Panc1 (cell line): Measurements from ENCODE around the gene STK25. TPM values are rescaled to one million over a fixed set of nuclear protein-coding genes. Genes with fewer than 3 reads are reported as not detected.

ENCODE experiments used
- ATAC-seq: fragments of 200-7000 bp; cut with Tn5 transposase; 2 replicates; pipeline ENCODE4 v1.9.1; 2020; ENCODE audit warnings: mild to moderate bottlenecking, moderate library complexity
- BruUV-seq: library from RNA; stranded (reverse); fragments of 400-500 nt; replicated peaks from 2 replicates; lab custom pipeline; 2021; lab: Mats Ljungman, UMichigan
- CTCF ChIA-PET: fragments of 300-600 bp; sonication (Branson Sonifier 250); formaldehyde crosslinking; loops from one replicate; lab custom pipeline; 2022; ENCODE audit warnings: antibody characterized with exemption; lab: Charles Lee
- POLR2A ChIA-PET: fragments of 300-600 bp; sonication (Branson Sonifier 250); formaldehyde crosslinking; loops from one replicate; lab custom pipeline; 2022; ENCODE audit warnings: antibody characterized with exemption; lab: Charles Lee
- DNase-seq: peaks from one replicate; pipeline ENCODE4 v3.0.0-alpha.2; 2010; ENCODE audit warnings: low read depth, low spot score
- H3K27ac ChIP-seq: 2 replicates; pipeline ENCODE4 v1.5.1; 2011; ENCODE audit warnings: mild to moderate bottlenecking, low read length, inconsistent platforms
- H3K27me3 ChIP-seq: fragments of 200-500 bp; sonication (Bioruptor generic); 2 replicates; pipeline ENCODE4 v1.6.0; 2014; ENCODE audit warnings: low read length, inconsistent platforms; ENCODE audit not compliant: control insufficient read depth, insufficient read depth
- H3K36me3 ChIP-seq: fragments of 200-500 bp; sonication (Bioruptor generic); 2 replicates; pipeline ENCODE4 v1.5.1; 2014; ENCODE audit warnings: inconsistent platforms, mild to moderate bottlenecking, low read length, moderate library complexity; ENCODE audit not compliant: control insufficient read depth, insufficient read depth
- H3K4me1 ChIP-seq: 2 replicates; pipeline ENCODE4 v1.5.1; 2011; ENCODE audit warnings: inconsistent platforms, mild to moderate bottlenecking, low read length, moderate library complexity; ENCODE audit not compliant: control insufficient read depth, insufficient read depth
- H3K4me3 ChIP-seq, 2 experiments: 2 replicates each; pipeline ENCODE4 v1.5.1; 2011 to 2012; ENCODE audit warnings: low read depth in 2 of 2, low read length in 2 of 2, mild to moderate bottlenecking in 2 of 2, inconsistent platforms in 1 of 2, moderate library complexity in 1 of 2
- H3K9me3 ChIP-seq: fragments of 200-500 bp; sonication (Bioruptor generic); 2 replicates; pipeline ENCODE4 v1.5.1; 2014; ENCODE audit warnings: low read depth, mild to moderate bottlenecking, inconsistent platforms, low read length, moderate library complexity; ENCODE audit not compliant: control insufficient read depth, insufficient read depth
- POLR2AphosphoS5 ChIP-seq: IDR thresholded peaks from 2 replicates; pipeline ENCODE4 v1.6.1; 2012; ENCODE audit warnings: mild to moderate bottlenecking, low read depth, low read length, moderate library complexity
- SIN3A ChIP-seq: IDR thresholded peaks from 2 replicates; pipeline ENCODE4 v1.6.1; 2012; ENCODE audit warnings: low read depth, mild to moderate bottlenecking, low read length, moderate library complexity, borderline replicate concordance; ENCODE audit not compliant: insufficient read depth
- TCF7L2 ChIP-seq: IDR thresholded peaks from 2 replicates; pipeline ENCODE4 v1.6.1; 2011; ENCODE audit warnings: mild to moderate bottlenecking, low read depth, low read length, inconsistent platforms
- in situ Hi-C: cut with HindIII; loops from 2 replicates; pipeline ENCODE4 v1.10.0; 2016; ENCODE audit warnings: low sequenced_read_pairs, low pct_unique_long_range_greater_than_20kb
- intact Hi-C: fragments of 100-400 bp; cut with micrococcal nuclease; formaldehyde crosslinking; loops from one replicate; pipeline ENCODE4 v1.10.0; 2022; ENCODE audit not compliant: unreplicated experiment
- total RNA-seq: library from RNA; stranded (reverse); gene quantifications from one replicate; pipeline ENCODE4 v1.2.1, GENCODE V29; 2021; ENCODE audit not compliant: unreplicated experiment
- TF ChIP-seq, protein P1 (sequence below), 2 experiments: IDR thresholded peaks; 2 replicates each; pipeline ENCODE4 v1.6.1; 2011 to 2012; ENCODE audit warnings: low read depth in 2 of 2, control low read depth in 1 of 2, low read length in 1 of 2, mild to moderate bottlenecking in 1 of 2, moderate library complexity in 1 of 2; ENCODE audit not compliant: insufficient read depth in 1 of 2
- TF ChIP-seq, protein P2 (sequence below): fragments of 450-650 bp; IDR thresholded peaks from 2 replicates; pipeline ENCODE4 v1.5.1; 2017; ENCODE audit warnings: mild to moderate bottlenecking

Gene STK25
- total RNA-seq, 1 experiment from 2014 or later = 195 TPM

- ATAC-seq = no peak
- TF ChIP-seq SIN3A (no peak), TCF7L2 (no peak), POLR2AphosphoS5 (no peak)
- TF ChIP-seq, protein P1, sequence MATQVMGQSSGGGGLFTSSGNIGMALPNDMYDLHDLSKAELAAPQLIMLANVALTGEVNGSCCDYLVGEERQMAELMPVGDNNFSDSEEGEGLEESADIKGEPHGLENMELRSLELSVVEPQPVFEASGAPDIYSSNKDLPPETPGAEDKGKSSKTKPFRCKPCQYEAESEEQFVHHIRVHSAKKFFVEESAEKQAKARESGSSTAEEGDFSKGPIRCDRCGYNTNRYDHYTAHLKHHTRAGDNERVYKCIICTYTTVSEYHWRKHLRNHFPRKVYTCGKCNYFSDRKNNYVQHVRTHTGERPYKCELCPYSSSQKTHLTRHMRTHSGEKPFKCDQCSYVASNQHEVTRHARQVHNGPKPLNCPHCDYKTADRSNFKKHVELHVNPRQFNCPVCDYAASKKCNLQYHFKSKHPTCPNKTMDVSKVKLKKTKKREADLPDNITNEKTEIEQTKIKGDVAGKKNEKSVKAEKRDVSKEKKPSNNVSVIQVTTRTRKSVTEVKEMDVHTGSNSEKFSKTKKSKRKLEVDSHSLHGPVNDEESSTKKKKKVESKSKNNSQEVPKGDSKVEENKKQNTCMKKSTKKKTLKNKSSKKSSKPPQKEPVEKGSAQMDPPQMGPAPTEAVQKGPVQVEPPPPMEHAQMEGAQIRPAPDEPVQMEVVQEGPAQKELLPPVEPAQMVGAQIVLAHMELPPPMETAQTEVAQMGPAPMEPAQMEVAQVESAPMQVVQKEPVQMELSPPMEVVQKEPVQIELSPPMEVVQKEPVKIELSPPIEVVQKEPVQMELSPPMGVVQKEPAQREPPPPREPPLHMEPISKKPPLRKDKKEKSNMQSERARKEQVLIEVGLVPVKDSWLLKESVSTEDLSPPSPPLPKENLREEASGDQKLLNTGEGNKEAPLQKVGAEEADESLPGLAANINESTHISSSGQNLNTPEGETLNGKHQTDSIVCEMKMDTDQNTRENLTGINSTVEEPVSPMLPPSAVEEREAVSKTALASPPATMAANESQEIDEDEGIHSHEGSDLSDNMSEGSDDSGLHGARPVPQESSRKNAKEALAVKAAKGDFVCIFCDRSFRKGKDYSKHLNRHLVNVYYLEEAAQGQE (IDR thresholded peaks at IDR 0.05; ENCODE audit: insufficient read depth in 1 of 2, low read depth in 2 of 2, low read length in 1 of 2) = no peak
- TF ChIP-seq, protein P2, sequence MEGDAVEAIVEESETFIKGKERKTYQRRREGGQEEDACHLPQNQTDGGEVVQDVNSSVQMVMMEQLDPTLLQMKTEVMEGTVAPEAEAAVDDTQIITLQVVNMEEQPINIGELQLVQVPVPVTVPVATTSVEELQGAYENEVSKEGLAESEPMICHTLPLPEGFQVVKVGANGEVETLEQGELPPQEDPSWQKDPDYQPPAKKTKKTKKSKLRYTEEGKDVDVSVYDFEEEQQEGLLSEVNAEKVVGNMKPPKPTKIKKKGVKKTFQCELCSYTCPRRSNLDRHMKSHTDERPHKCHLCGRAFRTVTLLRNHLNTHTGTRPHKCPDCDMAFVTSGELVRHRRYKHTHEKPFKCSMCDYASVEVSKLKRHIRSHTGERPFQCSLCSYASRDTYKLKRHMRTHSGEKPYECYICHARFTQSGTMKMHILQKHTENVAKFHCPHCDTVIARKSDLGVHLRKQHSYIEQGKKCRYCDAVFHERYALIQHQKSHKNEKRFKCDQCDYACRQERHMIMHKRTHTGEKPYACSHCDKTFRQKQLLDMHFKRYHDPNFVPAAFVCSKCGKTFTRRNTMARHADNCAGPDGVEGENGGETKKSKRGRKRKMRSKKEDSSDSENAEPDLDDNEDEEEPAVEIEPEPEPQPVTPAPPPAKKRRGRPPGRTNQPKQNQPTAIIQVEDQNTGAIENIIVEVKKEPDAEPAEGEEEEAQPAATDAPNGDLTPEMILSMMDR = no peak
- no peaks in the 10 kb centered on the region for H3K9me3 ChIP-seq
- no peaks in the 10 kb centered on the region for H3K27me3 ChIP-seq
- POLR2A ChIA-PET = interaction anchor here (0.6 kb wide), 1 partner anchor 9 kb away, joined by 5 read pairs; no protein-coding TSS in a partner anchor
- H3K27ac ChIP-seq = no peak overlapping the region
- no peaks in the 10 kb centered on the region for H3K36me3 ChIP-seq
- no peaks in the 10 kb centered on the region for H3K4me1 ChIP-seq
- CTCF ChIA-PET = no interaction called here
- BruUV-seq = no TSS peak
- in situ Hi-C loops = no loop called here
- no peak overlapping the region for H3K4me3 ChIP-seq
- intact Hi-C loops = no loop called here
- no peak for DNase-seq
These were observed 23.8 kb upstream of the STK25 start for GRCh38 chr2:241532168-241532567.

GRCh38 chr2:241531161-241531722 is 22.9 kb upstream of the STK25 start:
- Histone ChIP-seq H3K27me3 (no peaks in the 10 kb centered on the region), H3K9me3 (no peaks in the 10 kb centered on the region), H3K4me3 (no peak overlapping the region), H3K36me3 (no peaks in the 10 kb centered on the region), H3K4me1 (no peaks in the 10 kb centered on the region), H3K27ac (no peak overlapping the region)
- ChIA-PET POLR2A (interaction anchor here (0.6 kb wide), 1 partner anchor 10 kb away, joined by 5 read pairs; no protein-coding TSS in a partner anchor), CTCF (no interaction called here)
- no peak for TF ChIP-seq POLR2AphosphoS5
- TF ChIP-seq SIN3A = no peak
- TF ChIP-seq, protein P1 (IDR thresholded peaks at IDR 0.05; ENCODE audit: insufficient read depth in 1 of 2, low read depth in 2 of 2, low read length in 1 of 2) = no peak
- ATAC-seq = no peak
- no TSS peak for BruUV-seq
- in situ Hi-C loops = no loop called here
- DNase-seq = no peak
- intact Hi-C loops = no loop called here
